Neural progenitor cell (in vitro differentiated cells): ENCODE measurements around the gene SLC35E2B. TPM values are rescaled to one million over a fixed set of nuclear protein-coding genes. Genes with fewer than 3 reads are reported as not detected.
"Not testable (repeated sequence)": the region's sequence is repeated elsewhere in the genome, so short reads cannot be mapped to it uniquely, and the experiment has no call there.

Source experiments
- DNase-seq: peaks from one replicate; pipeline ENCODE4 v3.0.0-alpha.2; 2016; ENCODE audit warnings: low spot score
- H2AFZ ChIP-seq: fragments of 200-600 bp; sonication (generic); replicated peaks from 2 replicates; pipeline ENCODE4 v1.6.1; 2016; ENCODE audit warnings: antibody characterized with exemption
- H3F3A ChIP-seq: fragments of 200-600 bp; sonication (generic); 2 replicates; pipeline ENCODE4 v1.6.1; 2016; ENCODE audit warnings: antibody characterized with exemption, low read depth
- H3K27ac ChIP-seq: fragments of 200-600 bp; sonication (generic); 2 replicates; pipeline ENCODE4 v1.5.1; 2016; ENCODE audit warnings: mild to moderate bottlenecking
- H3K27me3 ChIP-seq: fragments of 200-600 bp; sonication (generic); 2 replicates; pipeline ENCODE4 v1.6.1; 2016; ENCODE audit warnings: mild to moderate bottlenecking, moderate library complexity
- H3K36me3 ChIP-seq: fragments of 200-600 bp; sonication (generic); 2 replicates; pipeline ENCODE4 v1.5.1; 2016
- H3K4me1 ChIP-seq: fragments of 200-600 bp; sonication (generic); 2 replicates; pipeline ENCODE4 v1.6.1; 2016; ENCODE audit warnings: mixed run types
- H3K4me2 ChIP-seq: fragments of 200-600 bp; sonication (generic); 2 replicates; pipeline ENCODE4 v1.6.1; 2016
- H3K4me3 ChIP-seq: fragments of 200-600 bp; sonication (generic); 2 replicates; pipeline ENCODE4 v1.5.1; 2016
- H3K79me2 ChIP-seq: fragments of 200-600 bp; sonication (generic); 2 replicates; pipeline ENCODE4 v1.6.1; 2016; ENCODE audit warnings: low read depth
- H3K9ac ChIP-seq: fragments of 200-600 bp; sonication (generic); 2 replicates; pipeline ENCODE4 v1.6.1; 2016
- H3K9me3 ChIP-seq: fragments of 200-600 bp; sonication (generic); 2 replicates; pipeline ENCODE4 v1.5.1; 2016; ENCODE audit warnings: low read depth
- H4K20me1 ChIP-seq: fragments of 200-600 bp; sonication (generic); 2 replicates; pipeline ENCODE4 v1.6.1; 2016; ENCODE audit warnings: low read depth
- H3K27ac Mint-ChIP-seq: 3 replicates; pipeline ENCODE4 v1.8.0; 2021; ENCODE audit warnings: mixed read lengths
- H3K27me3 Mint-ChIP-seq: 2 replicates; pipeline ENCODE4 v1.8.0; 2022; ENCODE audit warnings: low read depth, mild to moderate bottlenecking, inconsistent platforms, moderate library complexity, mixed read lengths; ENCODE audit not compliant: insufficient read depth
- H3K36me3 Mint-ChIP-seq: 3 replicates; pipeline ENCODE4 v1.8.0; 2021; ENCODE audit warnings: mixed read lengths
- H3K4me1 Mint-ChIP-seq: 3 replicates; pipeline ENCODE4 v1.8.0; 2021; ENCODE audit warnings: mixed read lengths
- H3K4me3 Mint-ChIP-seq: 3 replicates; pipeline ENCODE4 v1.8.0; 2021; ENCODE audit warnings: mild to moderate bottlenecking, moderate library complexity, mixed read lengths
- H3K9me3 Mint-ChIP-seq: 3 replicates; pipeline ENCODE4 v1.8.0; 2020; ENCODE audit warnings: mixed read lengths
- CTCF ChIP-seq: fragments of 200-600 bp; sonication (generic); IDR thresholded peaks from 2 replicates; pipeline ENCODE4 v1.5.1; 2017; ENCODE audit warnings: antibody characterized with exemption, mild to moderate bottlenecking
- EZH2 ChIP-seq: fragments of 200-600 bp; sonication (generic); IDR thresholded peaks from 2 replicates; pipeline ENCODE4 v1.6.1; 2017; ENCODE audit warnings: antibody characterized with exemption, mild to moderate bottlenecking, moderate library complexity
- total RNA-seq: library from RNA; depleted of rRNA; stranded (reverse); fragments of >200 nt; gene quantifications from 2 replicates; pipeline ENCODE4 v1.2.3, GENCODE V29; 2015; ENCODE audit warnings: low replicate concordance

SLC35E2B gene
- total RNA-seq, 1 donor from 2014 or later, result 49.4 TPM

GRCh38 chr1:1664941-1665814 lies 27.4 kb downstream of the SLC35E2B start:
- Histone ChIP-seq H3K9me3 (no peaks in the 10 kb centered on the region), H2AFZ (no peak overlapping the region), H3K79me2 (no peaks in the 10 kb centered on the region), H3K4me3 (no peak overlapping the region), H3K27ac (no peak overlapping the region), H3K36me3 (no peaks in the 10 kb centered on the region), H3K27me3 (no peaks in the 10 kb centered on the region), H4K20me1 (no peaks in the 10 kb centered on the region), H3K4me2 (no peak overlapping the region), H3F3A (peaks cover 9% of the 10 kb centered on the region), H3K9ac (no peak overlapping the region), H3K4me1 (no peaks in the 10 kb centered on the region)
- Mint-ChIP-seq H3K27ac (no peak overlapping the region), H3K4me1 (no peaks in the 10 kb centered on the region), H3K36me3 (peaks cover 3% of the 10 kb centered on the region), H3K9me3 (no peaks in the 10 kb centered on the region), H3K4me3 (no peak overlapping the region), H3K27me3 (no peaks in the 10 kb centered on the region)
- TF ChIP-seq EZH2, result no peak
- DNase-seq, result no peak

GRCh38 chr1:1664318-1664717 lies 28.3 kb downstream of the SLC35E2B start:
- not testable (repeated sequence) for H3K9me3 Mint-ChIP-seq, H3K4me3 ChIP-seq, H3K4me3 Mint-ChIP-seq, H3K27me3 Mint-ChIP-seq, H3K4me1 ChIP-seq, H3K27me3 ChIP-seq, H3K4me1 Mint-ChIP-seq, H3K9ac ChIP-seq, H4K20me1 ChIP-seq, H3K27ac Mint-ChIP-seq, H3K9me3 ChIP-seq, H3K4me2 ChIP-seq, H3K27ac ChIP-seq, H3K36me3 Mint-ChIP-seq, DNase-seq, H3K79me2 ChIP-seq, H3K36me3 ChIP-seq, H2AFZ ChIP-seq
- peaks cover 14% of the 10 kb centered on the region for H3F3A ChIP-seq

GRCh38 chr1:1662830-1663560 lies 29.6 kb downstream of the SLC35E2B start:
- H4K20me1 ChIP-seq, H3K4me2 ChIP-seq, H3K27ac Mint-ChIP-seq, H3K4me3 ChIP-seq, H3K9me3 ChIP-seq, DNase-seq, H3K27me3 ChIP-seq, H3K79me2 ChIP-seq, H3K4me1 ChIP-seq, H3K36me3 Mint-ChIP-seq, H3K27ac ChIP-seq, H3K9me3 Mint-ChIP-seq, H3K4me3 Mint-ChIP-seq, H2AFZ ChIP-seq, H3K36me3 ChIP-seq, H3K4me1 Mint-ChIP-seq, H3K9ac ChIP-seq, H3K27me3 Mint-ChIP-seq: not testable (repeated sequence)
- H3F3A ChIP-seq, result peaks cover 18% of the 10 kb centered on the region

GRCh38 chr1:1662392-1662791 lies 30.2 kb downstream of the SLC35E2B start:
- not testable (repeated sequence) for H3K4me1 Mint-ChIP-seq, H3K4me3 Mint-ChIP-seq, H3K79me2 ChIP-seq, H3K27me3 Mint-ChIP-seq, H3K27me3 ChIP-seq, H3K27ac ChIP-seq, H3K36me3 ChIP-seq, H3K4me2 ChIP-seq, H3K36me3 Mint-ChIP-seq, H3K4me1 ChIP-seq, H3K9me3 Mint-ChIP-seq, H4K20me1 ChIP-seq, H2AFZ ChIP-seq, H3K9ac ChIP-seq, H3K4me3 ChIP-seq, H3K27ac Mint-ChIP-seq, DNase-seq, H3K9me3 ChIP-seq
- peaks cover 18% of the 10 kb centered on the region for H3F3A ChIP-seq

GRCh38 chr1:1658583-1659549 lies 33.7 kb downstream of the SLC35E2B start, which contains the start of gene CDK11B:
Gene CDK11B (minus strand): TSS chr1:1659004. CDS start chr1:1657485, 1,519 bp downstream.
- peak; percentile 40 for TF ChIP-seq CTCF
- Histone ChIP-seq H3K4me3 (peak within 1 kb of the TSS; percentile 82), H3K27ac (peak within 1 kb of the TSS; percentile 100), H2AFZ (peak within 1 kb of the TSS; percentile 99), H3K79me2 (peaks cover 19% of the 10 kb centered on the region), H3K9ac (peak within 1 kb of the TSS; percentile 96), H3K4me2 (peak within 1 kb of the TSS; percentile 67), H3F3A (peaks cover 18% of the 10 kb centered on the region)
- peak; percentile 95 for DNase-seq
- not testable (repeated sequence) for H4K20me1 ChIP-seq, H3K4me1 Mint-ChIP-seq, H3K9me3 Mint-ChIP-seq, H3K4me1 ChIP-seq, H3K27me3 ChIP-seq, H3K27me3 Mint-ChIP-seq, H3K36me3 Mint-ChIP-seq, H3K9me3 ChIP-seq, H3K36me3 ChIP-seq
- Mint-ChIP-seq H3K4me3 (peak within 1 kb of the TSS; percentile 97), H3K27ac (peak within 1 kb of the TSS; percentile 99)

- not testable (repeated sequence) for DNase-seq, H3K36me3 ChIP-seq, H3K4me3 Mint-ChIP-seq, H3K9me3 ChIP-seq, H3K4me1 ChIP-seq, H3K27ac ChIP-seq, H3K27me3 ChIP-seq, H3F3A ChIP-seq, H4K20me1 ChIP-seq, H3K4me1 Mint-ChIP-seq, H3K4me3 ChIP-seq, H2AFZ ChIP-seq, H3K27me3 Mint-ChIP-seq, H3K27ac Mint-ChIP-seq, H3K9ac ChIP-seq, H3K4me2 ChIP-seq, H3K79me2 ChIP-seq, H3K9me3 Mint-ChIP-seq
- peaks cover 32% of the 10 kb centered on the region for H3K36me3 Mint-ChIP-seq
Measured at GRCh38 chr1:1648265-1648664, 44.3 kb downstream of the SLC35E2B start.
